G401 (cell line): ENCODE data around the gene CAMSAP1. TPM values are rescaled to one million over a fixed set of nuclear protein-coding genes. Genes with fewer than 3 reads are reported as not detected.

ENCODE experiments used
- DNase-seq: peaks from one replicate; pipeline ENCODE4 v3.0.0-alpha.2; 2015; ENCODE audit warnings: low spot score
- in situ Hi-C: cut with HindIII; loops from 2 replicates; pipeline ENCODE4 v1.10.0; 2016; ENCODE audit warnings: low sequenced_read_pairs, mixed read lengths
- total RNA-seq: library from RNA; depleted of rRNA; stranded (reverse); fragments of >200 nt; shearing (Covaris generic); gene quantifications from 2 replicates; pipeline ENCODE4 v1.2.3, GENCODE V29; 2014

CAMSAP1 gene
- total RNA-seq, 1 experiment from 2014 or later: 19.7 TPM

DNA sequence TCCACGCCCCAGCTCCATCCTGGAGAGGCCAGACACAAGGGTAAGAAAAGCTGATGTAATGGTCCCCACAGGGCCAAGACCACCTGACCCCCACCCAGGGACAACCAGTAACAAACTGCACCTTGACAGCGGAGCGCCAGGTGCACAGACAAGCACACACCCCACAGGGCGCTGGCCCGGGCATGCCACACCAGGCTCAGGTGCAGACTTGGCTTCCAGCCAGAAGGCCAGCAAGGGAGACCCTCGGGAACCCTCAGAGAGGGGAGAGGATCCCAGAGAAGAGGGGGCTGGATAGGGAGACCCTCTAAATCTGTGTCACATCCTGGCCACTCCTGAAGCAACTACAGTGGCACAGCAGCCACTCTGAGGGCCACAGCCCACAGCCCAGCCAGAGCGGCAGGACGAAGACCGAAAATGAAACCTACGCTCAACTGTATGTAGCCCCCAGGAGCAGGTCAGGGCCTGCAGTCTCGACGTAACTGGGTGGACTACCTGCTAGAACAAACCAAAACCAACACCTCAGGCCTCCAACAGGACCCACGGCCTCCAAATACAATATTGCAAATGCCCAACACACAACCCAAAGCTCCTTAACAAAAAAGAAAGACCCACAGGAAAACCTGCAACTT lies 18.5 kb downstream of the CAMSAP1 start:
- DNase-seq: no peak
- in situ Hi-C loops: no loop called here

DNA sequence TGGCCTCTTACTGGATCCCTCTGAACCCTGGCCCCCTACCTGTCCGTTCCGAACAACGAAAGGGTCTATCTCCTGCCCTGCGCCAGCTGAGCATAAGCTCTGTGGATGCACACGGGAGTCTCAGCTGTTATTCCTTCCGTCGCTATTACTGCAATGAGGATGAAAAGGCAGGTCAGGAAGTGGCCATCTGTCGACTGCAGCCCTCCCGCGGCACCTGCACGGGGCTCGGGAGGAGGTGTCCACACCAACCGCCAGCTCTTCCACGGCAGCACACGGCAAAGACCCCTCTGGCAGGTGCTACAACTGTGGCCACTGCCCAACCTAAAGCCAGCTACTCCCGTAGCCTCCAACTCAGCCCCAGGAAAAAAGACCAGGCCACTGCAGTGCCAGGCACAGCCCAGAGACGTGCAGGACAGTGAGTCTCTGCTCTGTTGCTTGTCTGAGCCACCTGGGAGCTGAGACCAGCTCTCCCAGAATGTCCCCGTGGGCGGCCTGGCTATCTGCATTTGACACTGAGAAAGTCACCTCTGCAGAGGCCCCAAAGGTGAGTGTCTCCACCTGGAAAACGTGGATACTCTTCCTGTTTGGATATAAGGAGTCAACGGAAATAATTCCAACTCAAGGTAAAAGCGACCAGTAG lies 19.1 kb downstream of the CAMSAP1 start:
- DNase-seq: peak; percentile 83
- in situ Hi-C loops: no loop called here

DNA sequence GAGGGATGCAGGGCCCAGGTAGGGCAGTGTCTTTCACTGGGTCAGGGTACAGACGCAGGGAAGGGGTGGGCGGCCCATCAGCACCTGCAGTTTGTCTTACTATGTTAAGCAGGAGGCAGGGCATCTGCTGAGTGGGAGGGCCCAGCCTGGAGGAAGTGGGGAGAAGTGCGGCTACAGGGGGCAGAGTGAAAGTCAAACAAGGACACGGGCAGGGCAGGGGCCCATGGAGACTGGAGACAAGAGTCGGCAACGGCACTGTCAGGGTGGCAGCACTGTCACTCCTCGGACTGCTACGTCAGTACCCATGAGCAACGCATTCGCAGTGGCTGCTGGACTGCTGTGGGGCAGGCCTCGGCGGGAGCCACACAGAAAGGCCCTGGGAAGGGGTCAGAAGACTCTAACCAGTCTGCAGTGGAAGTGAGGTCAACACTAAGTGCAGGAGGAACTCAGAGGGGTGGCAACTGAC lies 19.7 kb downstream of the CAMSAP1 start:
- peak; percentile 46 for DNase-seq
- in situ Hi-C loops: no loop called here

DNA sequence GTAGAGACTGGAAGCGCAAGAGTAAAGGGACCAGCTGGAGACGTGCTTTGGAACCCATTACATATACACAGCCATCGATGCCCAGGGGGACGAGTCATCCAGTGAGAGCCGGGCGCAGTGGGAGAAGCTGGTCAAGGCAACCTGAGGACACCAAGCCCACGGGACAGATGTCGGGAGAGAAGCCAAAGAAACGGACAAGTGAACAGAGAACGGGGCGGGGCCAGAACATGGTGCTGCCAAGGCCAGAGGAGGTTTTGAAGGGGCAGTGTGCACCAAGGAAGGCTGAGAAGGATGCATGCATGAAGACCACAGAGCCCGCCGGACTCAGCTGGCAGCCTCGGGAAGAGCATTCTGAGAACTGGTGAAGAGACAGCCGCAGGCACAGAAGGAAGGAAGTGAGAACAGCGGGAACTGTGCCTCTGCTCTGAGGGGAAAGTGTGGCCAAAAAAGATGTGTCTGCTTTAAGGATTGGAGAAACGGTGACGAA lies 20.3 kb downstream of the CAMSAP1 start:
- in situ Hi-C loops: no loop called here
- DNase-seq: peak; percentile 80

DNA sequence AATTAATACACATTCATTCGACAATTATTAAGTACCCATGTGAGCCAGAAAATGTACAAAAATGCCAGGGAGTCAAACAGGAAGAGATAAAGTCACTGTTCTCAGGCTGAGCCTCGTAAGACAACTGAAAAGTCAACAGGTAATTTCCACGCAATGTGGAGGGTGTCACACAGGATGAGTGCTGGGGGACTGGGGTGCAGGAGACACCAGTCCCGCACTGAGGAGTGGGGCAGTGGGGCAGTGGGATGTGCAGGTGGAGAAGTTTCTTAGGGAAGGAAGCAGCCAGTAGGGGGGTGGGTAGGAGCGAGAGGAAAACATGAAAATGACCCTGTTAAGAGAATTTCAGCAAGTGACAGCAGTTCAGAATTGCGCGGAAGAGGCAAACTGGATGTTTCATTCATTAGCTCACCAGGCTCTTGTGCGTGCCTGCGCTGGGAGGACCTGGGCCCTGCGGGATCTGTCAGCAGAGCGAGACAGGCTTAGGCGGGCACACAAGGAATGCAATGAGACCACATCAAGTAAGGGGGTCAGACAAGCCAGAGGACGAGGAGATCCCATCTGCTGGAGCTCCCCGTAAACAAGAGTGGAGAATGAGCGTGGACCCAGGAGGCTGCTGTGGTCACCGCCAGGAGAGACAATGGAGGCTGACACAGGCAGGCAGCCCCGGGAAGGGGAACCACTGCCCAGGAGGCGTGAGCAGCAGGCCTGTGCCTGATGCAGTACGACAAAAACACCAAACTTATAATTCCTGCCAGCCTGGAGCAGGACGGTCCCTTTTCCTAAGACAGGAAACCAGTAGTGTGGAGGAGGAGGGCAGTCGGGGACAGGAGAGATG lies 21.0 kb downstream of the CAMSAP1 start:
- DNase-seq: no peak
- in situ Hi-C loops: no loop called here

DNA sequence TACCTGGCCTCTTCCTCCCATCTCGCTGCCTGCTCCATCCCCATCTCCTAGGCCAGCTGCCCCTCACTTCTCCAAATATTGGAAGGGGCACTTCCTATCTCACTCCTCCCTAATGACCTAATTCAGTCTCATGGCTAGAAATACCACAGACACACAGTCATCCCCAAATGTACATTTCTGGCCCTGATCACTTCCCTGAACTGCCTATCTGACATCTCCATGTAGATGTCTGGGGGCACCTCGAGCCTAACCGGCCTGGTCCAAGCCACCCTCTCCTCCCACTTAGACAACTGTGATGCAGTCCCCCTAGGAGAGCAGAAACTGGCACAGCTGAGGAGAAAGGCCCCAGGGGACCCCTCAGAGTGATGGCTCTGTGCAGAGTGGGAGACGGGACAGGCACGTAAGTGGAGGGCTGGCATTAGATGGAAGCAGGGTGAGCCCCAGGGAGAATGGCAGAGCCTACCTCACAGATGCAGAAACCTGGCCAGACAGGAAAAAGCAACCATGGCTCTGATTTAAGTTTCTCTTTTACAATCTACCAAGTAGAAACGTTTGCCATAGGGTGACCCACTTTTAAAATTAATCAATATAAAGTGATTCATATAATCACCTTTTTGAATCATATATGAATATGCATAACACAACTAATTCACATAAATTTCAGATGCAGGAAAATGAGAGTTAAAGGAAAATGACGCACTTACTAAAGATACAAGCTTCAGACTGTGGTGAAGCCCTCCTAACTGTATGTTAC lies 22.1 kb downstream of the CAMSAP1 start:
- DNase-seq: no peak
- in situ Hi-C loops: no loop called here

DNA sequence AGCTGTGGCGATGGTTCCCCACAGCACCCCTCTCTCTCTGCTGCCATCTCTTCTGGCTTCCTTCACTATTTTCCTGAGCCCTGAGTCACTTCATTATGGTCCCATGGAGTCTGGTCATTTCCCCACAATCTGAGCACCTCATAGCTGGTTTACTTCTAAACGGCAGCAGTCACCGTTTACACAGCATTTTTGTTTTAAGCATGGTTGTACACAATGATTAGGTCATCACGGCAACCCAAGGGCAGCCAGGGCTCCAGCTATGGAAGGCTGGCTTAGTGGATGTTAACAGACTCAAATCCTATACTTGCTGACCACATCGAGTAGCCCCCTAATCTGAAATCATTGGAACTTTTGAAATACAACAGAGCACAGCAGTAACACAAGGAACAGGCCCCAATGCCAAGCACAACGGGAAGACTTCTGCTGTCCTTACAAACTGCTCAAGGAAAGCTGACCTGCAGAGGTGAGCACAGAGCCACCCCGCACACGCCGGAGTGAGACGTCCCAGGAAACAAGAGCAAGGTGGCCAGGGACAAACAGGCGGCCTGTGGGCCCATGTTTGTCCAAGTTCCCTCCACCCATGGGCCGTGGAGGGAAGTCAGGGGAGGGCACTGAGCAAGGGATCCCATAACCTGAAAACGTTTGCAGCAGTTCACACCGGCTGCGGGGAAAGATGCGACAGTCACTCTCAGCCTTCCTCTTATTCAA lies 22.9 kb downstream of the CAMSAP1 start:
- peak; percentile 50 for DNase-seq
- in situ Hi-C loops: no loop called here

DNA sequence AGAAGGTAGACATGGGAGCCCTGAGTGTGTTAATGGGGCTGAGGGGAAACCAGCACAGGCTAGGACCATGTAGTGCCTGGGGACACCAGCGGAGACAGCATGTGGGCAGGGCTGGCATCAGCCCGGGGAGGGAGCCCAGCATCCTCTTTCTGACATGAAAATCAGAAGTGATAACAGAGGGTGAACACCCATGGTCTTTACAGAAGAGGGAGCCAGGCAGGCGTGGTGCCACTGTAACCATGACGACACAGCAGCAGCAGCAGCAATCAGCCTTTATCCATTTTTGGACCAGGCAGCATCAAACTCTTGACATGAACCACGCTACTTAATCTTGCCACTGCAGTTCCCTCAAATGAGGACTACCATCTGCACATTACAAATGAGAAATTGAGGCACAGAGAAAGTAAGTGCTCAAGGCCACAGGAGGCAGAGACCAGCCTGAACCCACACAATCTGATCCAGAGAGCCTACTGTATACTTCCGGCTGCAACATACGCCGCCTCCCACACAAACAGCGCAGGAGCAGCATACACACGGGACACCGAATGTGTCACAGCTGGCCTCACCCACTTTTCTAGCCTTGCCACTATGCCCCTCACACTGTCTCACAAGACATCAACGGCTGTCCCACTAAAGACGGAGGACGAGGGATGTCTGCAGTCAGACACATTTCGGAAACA lies 23.8 kb downstream of the CAMSAP1 start:
- in situ Hi-C loops: no loop called here
- DNase-seq: peak; percentile 47

DNA sequence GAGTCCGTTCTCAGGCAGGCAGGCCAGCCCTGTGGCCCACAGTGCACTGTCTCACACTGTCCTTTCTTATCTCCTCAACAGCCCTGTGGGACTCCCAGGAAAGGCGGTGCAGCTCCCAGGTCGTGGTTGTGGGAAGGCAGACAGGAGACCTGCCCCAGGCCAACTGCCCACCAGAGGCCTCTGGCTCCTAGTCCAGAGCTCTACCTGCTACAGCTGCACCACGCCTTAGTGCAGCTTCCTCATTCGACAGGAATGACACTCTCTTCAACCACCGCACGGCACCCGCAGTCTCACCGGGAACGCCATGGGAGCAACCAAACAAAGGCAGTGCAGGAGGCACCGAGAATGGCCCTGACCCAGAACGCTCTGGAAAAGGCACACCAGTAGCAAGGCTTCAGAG lies 25.3 kb downstream of the CAMSAP1 start:
- no peak for DNase-seq
- in situ Hi-C loops: no loop called here

DNA sequence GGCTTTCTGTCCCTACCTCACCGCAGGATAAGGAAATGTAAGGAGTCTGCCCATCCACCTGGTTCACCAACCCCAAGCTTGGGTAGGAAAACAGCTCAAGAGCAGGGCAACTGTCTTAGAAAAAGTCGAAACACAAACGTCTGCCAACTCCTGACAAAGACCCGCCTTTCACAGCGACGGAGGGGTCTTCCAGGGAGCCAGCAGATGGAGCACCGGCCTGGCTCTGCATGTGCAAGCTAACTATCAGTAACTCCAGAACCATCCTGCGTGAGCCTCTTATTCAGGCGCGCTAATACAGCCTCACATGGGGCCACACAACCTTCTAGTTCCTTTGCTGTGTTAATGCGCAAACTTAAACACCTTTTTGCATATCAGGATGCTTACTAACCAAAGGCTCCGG lies 26.9 kb downstream of the CAMSAP1 start:
- peak; percentile 26 for DNase-seq
- in situ Hi-C loops: no loop called here

DNA sequence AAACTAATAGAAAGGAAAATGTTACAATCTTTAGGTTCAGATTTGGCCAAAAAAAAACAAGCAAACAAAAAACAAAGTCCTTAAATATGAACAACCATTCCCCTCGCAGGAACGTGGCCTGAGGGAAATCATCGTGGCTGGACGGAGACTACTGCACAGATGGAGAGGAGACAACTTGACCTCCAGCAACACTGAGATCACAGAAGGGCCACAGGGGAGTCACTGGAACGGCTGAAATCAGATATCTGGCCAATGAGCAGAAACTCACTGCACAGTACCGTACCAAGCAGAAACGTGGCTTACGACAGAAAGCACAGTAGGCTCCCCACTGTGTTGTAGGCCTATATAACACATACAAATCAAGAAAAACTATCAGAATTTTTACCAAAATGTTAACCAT lies 27.7 kb downstream of the CAMSAP1 start:
- in situ Hi-C loops: no loop called here
- peak; percentile 62 for DNase-seq

DNA sequence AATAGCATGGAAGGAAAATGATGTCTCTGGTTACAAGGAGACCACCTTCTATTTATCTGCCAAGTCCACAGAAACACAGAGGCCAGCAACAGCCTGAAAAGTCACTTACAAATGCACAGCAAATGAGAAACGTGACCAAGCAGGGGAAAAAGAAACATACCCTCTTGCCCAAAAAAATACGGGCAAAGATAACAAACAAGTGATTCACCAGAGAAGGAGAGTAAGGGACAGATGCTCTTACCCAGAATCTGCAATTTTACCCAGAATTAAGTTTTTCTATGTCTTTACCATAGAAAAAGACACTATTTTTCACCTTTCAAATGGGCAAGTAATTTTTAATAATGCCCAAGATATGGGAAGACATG lies 28.1 kb downstream of the CAMSAP1 start:
- in situ Hi-C loops: no loop called here
- peak; percentile 31 for DNase-seq

DNA sequence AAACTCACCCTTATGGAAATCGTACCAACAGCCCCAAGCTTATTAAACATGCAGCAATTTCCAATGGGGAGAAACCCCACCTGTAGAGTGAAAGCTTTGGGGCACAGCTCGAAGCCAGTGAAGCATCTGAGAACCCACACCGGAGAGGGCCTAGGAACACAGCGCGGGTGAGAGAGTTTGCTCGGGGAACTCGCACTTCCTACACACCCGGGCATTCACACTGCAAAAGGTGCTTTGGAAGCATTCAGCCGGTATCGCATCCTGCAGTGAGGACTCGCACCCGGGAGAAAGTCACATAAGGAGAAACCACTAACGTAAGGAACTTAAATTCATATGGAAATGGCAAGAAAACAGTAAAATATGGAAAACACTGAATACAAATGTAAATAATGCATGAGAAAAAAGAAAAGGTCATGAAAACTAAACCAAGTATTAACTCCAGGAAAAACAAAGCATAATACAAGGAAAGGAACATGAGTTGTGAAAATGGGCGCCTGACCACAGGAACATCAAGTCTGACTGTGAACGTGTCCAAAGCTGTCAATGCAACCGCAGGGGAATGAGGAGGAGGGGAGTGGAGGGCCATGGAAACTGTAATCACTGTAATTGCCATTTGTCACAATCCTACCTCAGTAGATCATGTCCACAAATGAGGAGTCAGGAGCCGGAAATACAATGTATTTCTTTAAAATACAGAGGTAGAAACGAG lies 28.7 kb downstream of the CAMSAP1 start:
- in situ Hi-C loops: no loop called here
- peak; percentile 29 for DNase-seq

DNA sequence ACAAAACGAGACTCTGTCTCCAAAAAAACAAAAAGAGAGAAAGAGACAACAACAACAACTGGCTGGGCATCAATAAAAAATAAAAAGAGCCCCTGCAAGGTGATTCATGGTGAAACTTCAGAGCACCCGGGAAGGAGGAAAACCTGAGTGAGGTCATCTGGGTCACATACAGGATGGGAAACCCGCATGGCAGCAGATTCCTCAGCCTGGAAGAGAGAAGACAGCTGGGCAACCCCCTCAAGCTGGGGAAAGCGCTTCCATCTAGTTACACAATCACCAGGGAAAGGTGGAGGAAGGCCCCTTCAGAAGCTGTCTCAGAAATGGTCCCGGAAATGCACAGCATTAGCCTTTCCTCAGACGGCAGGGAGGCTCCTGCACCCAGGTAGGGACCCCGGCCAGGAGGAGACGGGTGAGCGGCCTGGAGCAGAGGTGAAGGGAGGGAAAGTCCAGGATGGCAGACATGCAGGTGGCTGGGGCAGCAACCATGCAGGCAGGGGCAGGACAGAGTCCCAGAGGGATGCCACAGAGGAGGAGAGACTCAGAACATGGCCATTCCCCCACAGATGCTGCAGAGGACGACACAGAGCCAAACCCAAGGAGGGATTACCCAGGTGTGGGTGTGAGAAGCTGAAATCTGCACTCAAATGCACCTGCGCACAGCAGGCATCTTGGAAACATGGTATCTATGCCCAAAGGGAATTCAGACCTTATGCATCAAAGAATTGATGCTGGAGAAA lies 29.4 kb downstream of the CAMSAP1 start:
- no peak for DNase-seq
- in situ Hi-C loops: no loop called here

DNA sequence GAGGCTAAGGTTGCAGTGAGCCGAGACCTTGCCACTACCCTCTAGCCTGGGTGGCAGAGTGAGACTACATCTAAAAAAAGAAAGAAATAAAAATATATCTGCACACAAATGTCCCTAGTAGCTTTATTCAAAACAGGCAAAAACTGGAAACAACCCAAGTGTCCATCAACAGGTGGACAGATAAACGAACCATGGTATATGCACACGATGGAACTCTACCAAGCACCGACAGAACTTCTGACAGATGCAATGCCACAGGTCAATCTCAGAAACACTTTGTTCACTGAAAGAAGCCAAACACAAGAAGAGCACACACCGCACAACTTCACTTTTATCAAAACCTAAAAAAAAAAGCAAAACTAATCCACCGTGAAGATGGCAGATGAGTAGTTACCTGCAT lies 30.4 kb downstream of the CAMSAP1 start:
- in situ Hi-C loops: no loop called here
- DNase-seq: no peak

DNA sequence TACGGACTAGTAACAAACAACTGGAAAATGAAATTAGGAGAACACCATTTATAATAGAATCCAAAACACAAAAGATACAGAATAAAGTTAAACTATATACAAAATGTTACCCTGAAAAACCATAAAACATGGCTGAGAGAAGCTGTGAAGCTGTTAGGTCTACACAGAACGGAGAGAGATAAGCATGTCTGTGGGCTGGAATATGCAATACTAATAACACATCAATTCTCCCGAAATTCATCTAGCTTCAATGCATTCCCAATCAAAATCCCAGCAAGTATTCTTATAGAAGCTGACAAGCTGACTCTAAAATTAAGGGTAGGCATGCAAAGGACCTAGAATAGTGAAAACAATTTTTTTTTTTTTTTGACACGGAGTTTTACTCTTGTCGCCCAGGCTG lies 32.5 kb downstream of the CAMSAP1 start:
- in situ Hi-C loops: no loop called here
- DNase-seq: no peak

DNA sequence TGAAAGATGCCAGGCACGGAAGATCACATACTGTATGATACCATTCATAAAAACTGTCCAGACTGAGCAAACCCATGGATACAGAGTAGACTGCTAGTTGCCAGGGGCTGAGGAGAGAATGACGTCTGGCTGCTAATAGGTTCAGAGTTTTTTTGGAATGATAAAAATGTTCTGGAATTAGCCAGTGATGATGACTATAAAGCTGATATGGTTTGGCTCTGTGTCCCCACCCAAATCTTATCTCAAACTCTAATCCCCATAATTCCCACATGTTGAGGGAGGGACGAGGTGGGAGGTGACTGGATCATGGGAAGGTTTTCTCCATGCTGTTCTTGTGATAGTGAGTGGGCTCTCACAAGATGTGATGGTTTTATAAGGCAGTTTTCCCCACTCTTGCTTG lies 37.4 kb downstream of the CAMSAP1 start:
- no peak for DNase-seq
- in situ Hi-C loops: no loop called here
